ENCODE measurements around the gene TMEM178B. TPM values are rescaled to one million over a fixed set of nuclear protein-coding genes. Genes with fewer than 3 reads are reported as not detected.
"Not testable (repeated sequence)": the region's sequence is repeated elsewhere in the genome, so short reads cannot be mapped to it uniquely, and the experiment has no call there.

Gene TMEM178B
- total RNA-seq, 1 donor = 0.10 TPM

DNA sequence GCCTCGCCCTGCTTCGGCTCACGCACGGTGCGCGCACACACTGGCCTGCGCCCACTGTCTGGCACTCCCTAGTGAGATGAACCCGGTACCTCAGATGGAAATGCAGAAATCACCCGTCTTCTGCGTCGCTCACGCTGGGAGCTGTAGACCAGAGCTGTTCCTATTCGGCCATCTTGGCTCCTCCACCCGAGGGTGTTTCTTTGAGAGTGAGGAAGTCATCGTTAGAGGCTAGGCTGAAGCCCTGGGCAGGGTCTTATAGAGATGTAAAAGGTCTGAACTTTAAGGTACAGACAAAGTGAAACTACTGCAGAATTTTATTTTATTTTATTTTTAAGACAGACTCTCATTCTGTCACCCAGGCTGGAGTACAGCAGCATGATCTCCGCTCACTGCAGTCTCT is 6.0 kb upstream of the TMEM178B start:
- not testable (repeated sequence) for H3K9me3 ChIP-seq (ENCODE audit: low read depth, low read length); H3K4me3 ChIP-seq (ENCODE audit: low read length)
- Histone ChIP-seq H3K27me3 (ENCODE audit: insufficient read depth, low read length) (peaks cover 36% of the 10 kb centered on the region), H3K4me1 (ENCODE audit: insufficient read depth, low read length) (peaks cover 15% of the 10 kb centered on the region)

DNA sequence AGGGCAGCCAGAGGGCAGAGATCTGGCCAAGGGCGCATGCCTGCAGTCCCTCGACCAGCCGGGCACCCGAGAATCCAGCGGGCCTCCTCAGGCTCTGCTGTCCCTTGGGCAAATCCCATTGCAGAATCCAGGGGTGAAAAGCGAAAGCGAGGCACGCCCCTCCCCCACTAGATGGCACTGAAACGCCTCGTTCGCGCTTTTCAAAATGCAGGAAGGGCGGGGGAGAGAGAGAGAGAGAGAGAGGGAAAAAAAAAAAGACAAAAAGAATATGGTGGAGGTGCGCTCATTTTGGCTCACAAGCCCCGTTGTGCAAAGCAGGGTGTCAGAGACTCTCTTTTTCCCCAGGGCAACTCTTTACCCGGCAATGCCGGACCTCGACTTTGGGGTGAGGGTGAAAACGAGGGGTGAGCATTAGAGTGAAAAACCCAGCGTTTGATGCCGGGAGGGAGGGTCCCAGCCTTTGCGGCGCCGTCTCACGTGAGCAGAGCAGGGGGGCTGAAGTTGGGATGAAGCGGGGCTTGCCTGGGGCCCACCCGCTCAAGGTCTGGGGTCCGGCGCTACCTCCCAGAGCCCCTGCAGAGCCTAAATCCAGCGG is 2.5 kb upstream of the TMEM178B start:
- Histone ChIP-seq H3K4me1 (ENCODE audit: insufficient read depth, low read length) (peaks cover 24% of the 10 kb centered on the region), H3K4me3 (ENCODE audit: low read length) (no peak overlapping the region), H3K27me3 (ENCODE audit: insufficient read depth, low read length) (peaks cover 67% of the 10 kb centered on the region), H3K9me3 (ENCODE audit: low read depth, low read length) (no peaks in the 10 kb centered on the region)

DNA sequence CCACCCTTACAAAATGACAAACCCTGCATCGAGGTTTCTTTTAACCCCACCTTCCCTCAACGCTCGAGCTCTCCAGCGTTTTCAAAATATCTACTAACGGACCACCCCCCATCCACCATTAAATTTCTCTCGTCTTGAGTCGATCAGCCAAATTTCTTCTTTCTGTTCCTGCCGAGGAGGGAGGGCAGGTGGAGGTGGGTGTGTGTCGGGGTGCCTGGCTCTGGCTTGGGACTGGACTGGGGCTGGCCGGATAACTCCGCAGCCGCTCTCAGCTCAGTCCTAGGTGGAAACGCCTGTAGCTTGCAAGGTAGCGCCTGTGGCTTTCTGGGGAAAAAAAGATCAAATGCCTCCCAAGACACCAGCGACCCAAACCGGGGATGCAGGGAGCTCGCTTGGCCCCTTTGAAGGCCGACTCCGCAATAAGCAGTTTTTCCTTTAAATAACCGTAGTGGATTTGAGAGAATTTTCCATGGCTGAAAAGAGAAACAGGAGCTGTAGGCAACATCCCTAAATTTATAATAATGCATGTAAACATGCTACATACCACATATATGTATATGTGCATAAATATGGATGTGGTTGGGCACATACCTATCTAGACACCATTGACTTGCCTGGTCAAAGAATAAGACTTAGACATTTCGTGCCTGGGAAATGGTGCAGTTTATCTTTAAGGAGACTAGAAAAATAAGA is 1.9 kb upstream of the TMEM178B start:
- Histone ChIP-seq H3K27me3 (ENCODE audit: insufficient read depth, low read length) (peaks cover 73% of the 10 kb centered on the region), H3K4me3 (ENCODE audit: low read length) (no peak overlapping the region), H3K4me1 (ENCODE audit: insufficient read depth, low read length) (peaks cover 24% of the 10 kb centered on the region), H3K9me3 (ENCODE audit: low read depth, low read length) (no peaks in the 10 kb centered on the region)

DNA sequence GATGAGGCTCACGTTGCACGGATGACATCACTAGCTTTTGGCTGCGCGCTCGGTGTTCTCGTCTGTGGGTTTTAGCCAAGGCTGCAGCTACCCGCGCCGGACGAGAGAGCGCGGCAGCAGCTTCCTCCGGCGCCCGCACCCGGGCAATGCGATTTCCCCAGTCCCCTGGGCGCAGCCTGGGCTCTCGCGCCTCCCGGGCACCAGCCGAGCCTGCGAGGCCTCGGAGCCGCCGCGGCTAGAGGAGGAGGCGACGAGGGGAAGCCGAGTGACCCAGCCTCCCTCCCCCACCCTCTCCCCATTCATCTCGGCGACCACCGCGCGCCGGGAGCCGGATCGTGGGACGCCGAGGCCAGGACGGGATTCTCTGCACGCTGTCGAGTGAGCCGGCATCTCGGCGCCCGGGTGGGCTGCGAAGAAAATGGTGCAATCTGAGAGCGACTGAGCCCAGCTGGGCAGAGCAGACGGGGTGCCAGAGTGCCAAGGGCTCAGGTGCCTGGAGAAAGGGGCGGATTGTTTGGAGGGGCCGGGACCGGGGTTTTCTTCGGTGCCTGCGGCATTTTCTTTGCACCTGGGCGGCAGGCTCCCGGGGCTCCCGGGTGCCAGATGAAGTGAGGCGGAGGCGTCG is 1.2 kb upstream of the TMEM178B start:
- Histone ChIP-seq H3K9me3 (ENCODE audit: low read depth, low read length) (no peaks in the 10 kb centered on the region), H3K27me3 (ENCODE audit: insufficient read depth, low read length) (peaks cover 76% of the 10 kb centered on the region), H3K4me3 (ENCODE audit: low read length) (no peak overlapping the region), H3K4me1 (ENCODE audit: insufficient read depth, low read length) (peaks cover 24% of the 10 kb centered on the region)

DNA sequence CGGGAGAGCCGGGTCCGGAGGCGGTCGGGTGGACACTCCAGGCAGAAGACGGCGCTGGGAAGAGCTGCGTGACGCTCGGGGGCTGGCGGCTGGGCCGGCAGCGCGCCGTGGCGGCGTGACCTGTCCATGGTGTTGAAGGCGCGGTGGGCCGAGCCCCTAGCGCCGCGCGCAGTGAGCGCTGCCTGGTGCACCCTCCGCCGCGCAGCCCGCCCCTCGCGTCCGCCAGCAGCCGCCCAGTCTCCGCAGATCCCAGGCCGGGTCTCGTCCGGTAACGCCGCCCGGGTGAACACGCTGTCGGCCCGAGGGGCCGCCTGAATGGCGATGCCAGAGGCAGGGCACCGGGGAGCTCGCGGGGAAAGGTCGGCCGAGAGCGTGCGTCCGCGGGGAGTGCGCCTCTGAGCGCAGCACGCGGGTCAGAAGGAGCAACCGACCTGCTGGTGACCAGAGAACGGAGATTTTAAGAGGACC is 657 bp upstream of the TMEM178B start:
- peaks cover 80% of the 10 kb centered on the region for H3K27me3 ChIP-seq (ENCODE audit: insufficient read depth, low read length)
- no peak overlapping the region for H3K4me3 ChIP-seq (ENCODE audit: low read length)
- peaks cover 24% of the 10 kb centered on the region for H3K4me1 ChIP-seq (ENCODE audit: insufficient read depth, low read length)
- no peaks in the 10 kb centered on the region for H3K9me3 ChIP-seq (ENCODE audit: low read depth, low read length)

DNA sequence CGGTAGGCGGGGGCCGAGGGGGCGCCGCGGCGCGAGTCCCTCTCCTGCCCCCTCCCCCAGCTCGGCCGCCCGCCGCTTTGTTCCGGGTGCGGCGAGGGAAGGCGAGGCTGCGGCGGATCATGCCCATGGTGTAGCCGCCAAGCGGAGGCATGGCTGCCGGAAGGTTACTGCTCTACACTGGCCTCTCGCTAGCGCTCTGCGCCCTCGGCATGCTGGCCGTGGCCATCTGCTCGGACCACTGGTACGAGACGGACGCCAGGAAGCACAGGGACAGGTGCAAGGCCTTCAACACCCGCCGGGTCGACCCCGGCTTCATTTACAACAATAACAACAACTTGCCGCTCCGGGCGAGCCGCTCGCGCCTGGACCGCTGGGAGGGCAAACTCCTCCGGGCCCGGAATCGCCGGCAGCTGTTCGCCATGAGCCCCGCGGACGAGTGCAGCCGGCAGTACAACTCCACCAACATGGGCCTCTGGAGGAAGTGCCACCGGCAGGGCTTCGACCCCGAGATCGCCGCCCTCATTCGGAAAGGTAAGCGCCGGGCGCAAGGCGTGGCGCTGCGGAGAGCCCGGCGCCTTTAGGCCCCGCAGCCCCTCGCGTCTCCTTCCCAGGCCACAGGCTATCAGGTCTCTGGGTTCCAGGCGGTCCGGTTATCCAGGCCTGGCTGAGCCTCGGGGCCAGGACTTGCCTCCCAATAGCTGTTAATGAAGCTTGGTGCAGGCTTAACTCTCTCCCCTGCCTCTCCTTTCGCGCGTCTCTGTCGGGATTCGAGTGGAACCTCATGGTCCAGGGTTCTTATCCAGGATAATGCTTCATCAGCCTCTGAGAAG is 513 bp downstream of the TMEM178B start:
- peaks cover 82% of the 10 kb centered on the region for H3K27me3 ChIP-seq (ENCODE audit: insufficient read depth, low read length)

DNA sequence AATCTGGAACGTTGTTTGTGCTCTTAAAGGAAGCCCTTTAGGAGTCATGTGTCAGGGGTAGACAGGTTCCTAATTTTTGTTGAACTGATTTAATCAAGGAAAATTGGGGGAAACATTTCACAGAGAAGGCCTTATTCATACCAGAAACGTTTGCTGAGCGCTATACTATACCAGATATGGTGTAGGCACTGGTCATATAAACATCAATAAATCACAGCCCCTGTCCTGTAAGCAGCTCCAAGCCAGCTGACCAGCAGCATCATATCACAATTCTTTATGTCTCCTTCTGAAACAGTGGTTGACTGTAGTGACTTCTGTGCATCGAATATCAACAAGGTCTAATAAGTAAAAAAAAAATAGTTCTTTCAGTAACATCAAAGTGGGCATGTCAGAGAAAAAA is 1.1 kb downstream of the TMEM178B start:
- H3K27me3 ChIP-seq (ENCODE audit: insufficient read depth, low read length) = peaks cover 76% of the 10 kb centered on the region
- no peaks in the 10 kb centered on the region for H3K9me3 ChIP-seq (ENCODE audit: low read depth, low read length)
- H3K4me3 ChIP-seq (ENCODE audit: low read length) = no peak overlapping the region
- peaks cover 24% of the 10 kb centered on the region for H3K4me1 ChIP-seq (ENCODE audit: insufficient read depth, low read length)

More for the DNA sequence above, 513 bp downstream of the TMEM178B start:
- Histone ChIP-seq H3K4me3 (ENCODE audit: low read length) (peak overlapping the region; percentile 12), H3K9me3 (ENCODE audit: low read depth, low read length) (no peaks in the 10 kb centered on the region), H3K4me1 (ENCODE audit: insufficient read depth, low read length) (peaks cover 24% of the 10 kb centered on the region)

DNA sequence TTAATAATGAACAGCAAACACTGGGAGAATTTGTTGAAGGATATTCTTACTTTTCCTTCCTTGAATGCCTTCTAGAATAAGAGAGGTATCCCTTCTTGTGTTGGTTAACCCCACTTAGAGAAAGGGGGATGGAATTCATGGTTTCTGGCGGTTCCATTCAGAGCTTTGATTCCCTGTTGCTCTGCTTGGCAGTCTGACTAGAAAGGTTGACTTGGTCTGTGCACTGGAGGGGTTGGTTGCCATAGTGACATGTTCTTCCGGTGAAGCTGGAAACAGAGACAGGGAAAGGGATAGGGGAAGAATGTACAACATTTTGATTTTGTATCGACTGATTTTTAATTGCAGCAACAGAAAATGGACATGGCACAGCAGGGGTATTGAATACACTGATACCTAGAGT is 2.5 kb downstream of the TMEM178B start:
- H3K4me3 ChIP-seq (ENCODE audit: low read length) = no peak overlapping the region
- peaks cover 64% of the 10 kb centered on the region for H3K27me3 ChIP-seq (ENCODE audit: insufficient read depth, low read length)
- H3K4me1 ChIP-seq (ENCODE audit: insufficient read depth, low read length) = peaks cover 21% of the 10 kb centered on the region
- no peaks in the 10 kb centered on the region for H3K9me3 ChIP-seq (ENCODE audit: low read depth, low read length)

DNA sequence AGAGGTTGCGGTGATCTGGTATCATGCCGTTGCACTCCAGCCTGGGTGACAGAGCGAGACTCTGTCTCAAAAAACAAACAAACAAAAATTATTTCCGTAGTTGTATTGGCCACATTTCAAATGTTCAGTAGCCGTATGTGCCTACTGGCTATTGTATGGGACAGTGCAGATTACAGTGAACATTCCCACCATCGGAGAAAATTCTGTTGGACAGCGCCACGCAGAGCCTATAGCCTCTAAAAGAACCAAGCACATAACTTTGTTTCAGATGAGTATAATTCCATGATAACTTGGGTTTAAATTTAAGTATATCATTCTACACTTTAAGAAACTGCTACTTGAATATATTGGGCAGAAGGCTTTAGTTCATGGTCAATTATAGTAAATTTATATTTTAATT is 5.4 kb downstream of the TMEM178B start:
- Histone ChIP-seq H3K4me1 (ENCODE audit: insufficient read depth, low read length) (peaks cover 3% of the 10 kb centered on the region), H3K9me3 (ENCODE audit: low read depth, low read length) (no peaks in the 10 kb centered on the region), H3K4me3 (ENCODE audit: low read length) (no peak overlapping the region), H3K27me3 (ENCODE audit: insufficient read depth, low read length) (peaks cover 41% of the 10 kb centered on the region)

DNA sequence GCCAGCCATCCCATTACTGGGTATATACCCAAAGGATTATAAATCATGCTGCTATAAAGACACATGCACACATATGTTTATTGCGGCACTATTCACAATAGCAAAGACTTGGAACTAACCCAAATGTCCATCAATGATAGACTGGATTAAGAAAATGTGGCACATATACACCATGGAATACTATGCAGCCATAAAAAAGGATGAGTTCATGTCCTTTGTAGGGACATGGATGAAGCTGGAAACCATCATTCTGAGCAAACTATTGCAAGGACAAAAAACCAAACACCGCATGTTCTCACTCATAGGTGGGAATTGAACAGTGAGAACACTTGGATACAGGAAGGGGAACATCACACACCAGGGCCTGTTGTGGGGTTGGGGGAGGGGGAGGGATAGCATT is 15.6 kb downstream of the TMEM178B start:
- not testable (repeated sequence) for H3K4me3 ChIP-seq (ENCODE audit: low read length); H3K4me1 ChIP-seq (ENCODE audit: insufficient read depth, low read length); H3K27me3 ChIP-seq (ENCODE audit: insufficient read depth, low read length); H3K9me3 ChIP-seq (ENCODE audit: low read depth, low read length)

DNA sequence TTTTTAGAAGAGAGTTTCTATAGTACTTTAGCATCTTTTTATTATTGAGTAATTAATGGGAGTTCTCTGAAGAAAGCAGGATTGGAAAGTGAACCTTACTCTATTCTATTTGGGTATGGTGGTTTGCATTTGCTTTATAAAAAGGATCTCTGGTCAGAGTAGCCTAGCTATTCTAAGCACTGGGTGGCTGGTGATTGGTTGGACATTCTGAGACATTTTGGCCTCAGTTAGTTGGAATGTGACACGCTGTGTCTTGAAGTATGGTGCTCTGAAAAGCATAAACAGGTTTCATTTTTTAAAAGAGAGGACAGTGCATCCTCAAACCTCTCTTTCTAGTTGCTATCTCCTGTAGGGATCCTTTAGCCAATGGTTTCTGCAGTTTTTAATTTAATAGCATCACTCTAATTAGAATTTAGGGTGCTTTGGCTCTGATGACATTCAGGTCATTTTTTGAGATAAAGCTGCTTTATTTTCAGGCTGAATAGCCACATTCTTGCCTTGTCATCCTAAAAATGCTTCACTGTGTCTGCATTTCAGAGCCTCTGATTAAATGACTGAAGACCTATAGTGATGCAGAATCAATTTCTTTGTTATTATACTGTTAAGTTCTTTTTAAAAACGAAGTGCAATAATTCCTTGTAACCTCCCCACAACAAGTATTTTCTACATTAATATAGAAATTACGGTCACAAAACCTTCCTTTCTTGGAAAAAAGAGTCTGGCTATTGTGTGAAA is 20.6 kb downstream of the TMEM178B start:
- H3K9me3 ChIP-seq (ENCODE audit: low read depth, low read length) = no peaks in the 10 kb centered on the region
- H3K4me3 ChIP-seq (ENCODE audit: low read length) = no peak overlapping the region
- H3K4me1 ChIP-seq (ENCODE audit: insufficient read depth, low read length) = no peaks in the 10 kb centered on the region
- peaks cover 2% of the 10 kb centered on the region for H3K27me3 ChIP-seq (ENCODE audit: insufficient read depth, low read length)

DNA sequence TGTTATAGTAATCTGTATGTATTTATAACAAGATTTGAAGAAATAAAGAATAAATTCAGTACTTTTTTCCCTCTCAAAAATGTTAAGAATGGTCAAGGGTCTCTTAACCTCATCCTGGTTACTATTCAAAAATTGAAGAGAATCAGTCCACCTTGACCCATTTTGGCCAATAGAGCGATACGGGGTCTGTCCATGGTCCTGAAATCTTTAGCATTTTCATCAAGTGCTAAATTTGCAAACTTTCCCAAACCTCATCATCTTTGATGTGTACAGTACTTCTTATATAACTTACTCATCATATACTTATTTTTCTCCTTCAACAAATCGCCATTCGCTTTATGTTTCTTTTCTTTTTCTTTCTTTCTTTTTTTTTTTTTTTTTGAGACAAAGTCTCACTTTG is 23.6 kb downstream of the TMEM178B start:
- no peaks in the 10 kb centered on the region for H3K9me3 ChIP-seq (ENCODE audit: low read depth, low read length)

DNA sequence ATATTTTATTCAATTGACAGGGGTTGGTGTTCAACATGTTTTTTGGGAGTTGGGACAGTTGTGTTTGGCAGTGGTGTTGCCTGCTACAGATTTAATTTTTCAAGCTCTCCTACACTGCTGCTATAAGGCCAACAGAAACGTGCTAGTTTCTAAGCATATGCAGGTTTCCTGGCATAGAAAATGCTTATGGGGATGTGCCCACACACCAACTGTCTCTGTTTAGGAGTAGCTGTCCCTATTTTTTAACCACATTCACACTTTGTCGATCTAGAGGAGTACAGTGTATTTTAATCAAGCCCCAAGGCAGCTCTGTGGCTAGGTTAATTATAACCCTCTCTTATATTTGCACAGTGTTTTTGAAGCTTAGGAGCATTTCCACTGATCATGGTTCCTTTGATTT is 28.6 kb downstream of the TMEM178B start:
- Histone ChIP-seq H3K9me3 (ENCODE audit: low read depth, low read length) (no peaks in the 10 kb centered on the region), H3K4me1 (ENCODE audit: insufficient read depth, low read length) (no peaks in the 10 kb centered on the region), H3K27me3 (ENCODE audit: insufficient read depth, low read length) (no peaks in the 10 kb centered on the region), H3K4me3 (ENCODE audit: low read length) (no peak overlapping the region)

More for the DNA sequence above, 23.6 kb downstream of the TMEM178B start:
- H3K27me3 ChIP-seq (ENCODE audit: insufficient read depth, low read length) = no peaks in the 10 kb centered on the region
- H3K4me3 ChIP-seq (ENCODE audit: low read length) = no peak overlapping the region
- H3K4me1 ChIP-seq (ENCODE audit: insufficient read depth, low read length) = no peaks in the 10 kb centered on the region

DNA sequence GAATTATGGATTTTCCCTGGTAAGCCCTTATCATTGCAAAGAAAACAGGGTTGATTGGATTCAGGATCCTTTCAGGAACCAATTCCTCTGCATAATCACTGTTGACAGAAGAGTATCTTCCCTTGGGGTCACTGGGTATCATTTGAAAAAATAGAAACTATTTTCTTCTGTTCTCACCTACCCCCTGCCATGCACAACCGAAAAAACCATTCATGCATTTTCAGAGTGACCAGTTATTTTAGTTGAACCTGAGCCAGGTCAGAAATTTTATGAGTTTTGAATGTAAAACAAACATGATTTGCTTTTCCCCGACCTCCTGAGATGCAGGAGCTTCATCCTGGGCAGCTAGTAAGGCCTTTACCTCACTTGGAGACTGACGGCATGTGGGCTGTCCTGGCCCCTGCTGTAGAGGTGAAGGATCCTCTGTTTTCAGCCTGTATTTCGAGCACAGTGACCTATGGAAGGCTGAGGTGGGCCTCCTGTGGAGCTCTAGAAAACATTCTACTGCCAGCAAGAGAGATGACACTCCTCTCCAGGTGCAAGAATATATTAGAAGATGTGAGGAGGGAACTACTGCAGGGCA is 30.1 kb downstream of the TMEM178B start:
- no peak overlapping the region for H3K4me3 ChIP-seq (ENCODE audit: low read length)
- H3K9me3 ChIP-seq (ENCODE audit: low read depth, low read length) = no peaks in the 10 kb centered on the region
- H3K4me1 ChIP-seq (ENCODE audit: insufficient read depth, low read length) = no peaks in the 10 kb centered on the region
- no peaks in the 10 kb centered on the region for H3K27me3 ChIP-seq (ENCODE audit: insufficient read depth, low read length)
